GM23338 (cell line): ENCODE measurements around the gene EPHA5. TPM values are rescaled to one million over a fixed set of nuclear protein-coding genes. Genes with fewer than 3 reads are reported as not detected.

Source experiments
- ATAC-seq: fragments of 200-7000 bp; cut with Tn5 transposase; 3 replicates; pipeline ENCODE4 v1.9.1; 2020
- DNase-seq: peaks from one replicate; pipeline ENCODE4 v3.0.0-alpha.2; 2015; ENCODE audit warnings: low spot score
- H2AFZ ChIP-seq: fragments of 200-600 bp; sonication (generic); 2 replicates; pipeline ENCODE4 v1.8.0; 2016; ENCODE audit warnings: antibody characterized with exemption, mild to moderate bottlenecking, moderate library complexity
- H3F3A ChIP-seq: fragments of 200-600 bp; sonication (generic); replicated peaks from 2 replicates; pipeline ENCODE4 v1.8.0; 2017; ENCODE audit warnings: antibody characterized with exemption, mixed run types, low read depth
- H3K27ac ChIP-seq: fragments of 200-600 bp; sonication (generic); 2 replicates; pipeline ENCODE4 v1.6.1; 2016; ENCODE audit warnings: low read depth
- H3K27me3 ChIP-seq: fragments of 200-600 bp; sonication (generic); 2 replicates; pipeline ENCODE4 v1.8.0; 2016; ENCODE audit warnings: mild to moderate bottlenecking, mixed run types, moderate library complexity; ENCODE audit not compliant: insufficient read depth
- H3K36me3 ChIP-seq: fragments of 200-600 bp; sonication (generic); 2 replicates; pipeline ENCODE4 v1.8.0; 2016; ENCODE audit warnings: mild to moderate bottlenecking; ENCODE audit not compliant: insufficient read depth
- H3K4me1 ChIP-seq: fragments of 200-600 bp; sonication (generic); 2 replicates; pipeline ENCODE4 v1.8.0; 2016; ENCODE audit warnings: mild to moderate bottlenecking, moderate library complexity; ENCODE audit not compliant: insufficient read depth
- H3K4me2 ChIP-seq: fragments of 200-600 bp; sonication (generic); 2 replicates; pipeline ENCODE4 v1.7.1; 2017; ENCODE audit warnings: mixed run types
- H3K4me3 ChIP-seq: fragments of 200-600 bp; sonication (generic); 2 replicates; pipeline ENCODE4 v1.6.1; 2016; ENCODE audit warnings: mixed run types
- H3K79me2 ChIP-seq: fragments of 200-600 bp; sonication (generic); replicated peaks from 2 replicates; pipeline ENCODE4 v1.8.0; 2017; ENCODE audit warnings: mild to moderate bottlenecking; ENCODE audit not compliant: insufficient read depth
- H3K9me2 ChIP-seq: fragments of 200-600 bp; sonication (generic); 2 replicates; pipeline ENCODE4 v1.8.0; 2017; ENCODE audit not compliant: insufficient read depth
- H4K20me1 ChIP-seq: fragments of 200-600 bp; sonication (generic); replicated peaks from 2 replicates; pipeline ENCODE4 v1.8.0; 2017; ENCODE audit warnings: mild to moderate bottlenecking; ENCODE audit not compliant: insufficient read depth
- H3K27ac Mint-ChIP-seq: 2 replicates; pipeline ENCODE4 v1.8.0; 2020; ENCODE audit warnings: inconsistent platforms, mild to moderate bottlenecking, moderate library complexity, mixed read lengths
- H3K27me3 Mint-ChIP-seq: 3 replicates; pipeline ENCODE4 v1.8.0; 2022; ENCODE audit warnings: low read depth, mild to moderate bottlenecking, moderate library complexity, mixed read lengths, inconsistent platforms; ENCODE audit not compliant: insufficient read depth, poor library complexity
- H3K36me3 Mint-ChIP-seq: 3 replicates; pipeline ENCODE4 v1.8.0; 2021; ENCODE audit warnings: low read depth, mild to moderate bottlenecking, inconsistent platforms, moderate library complexity, mixed read lengths
- H3K4me1 Mint-ChIP-seq: 3 replicates; pipeline ENCODE4 v1.8.0; 2020; ENCODE audit warnings: mild to moderate bottlenecking, inconsistent platforms, mixed read lengths
- H3K4me3 Mint-ChIP-seq: 3 replicates; pipeline ENCODE4 v1.8.0; 2021; ENCODE audit warnings: moderate library complexity, mild to moderate bottlenecking, inconsistent platforms, mixed read lengths
- H3K9me3 Mint-ChIP-seq: 3 replicates; pipeline ENCODE4 v1.8.0; 2020; ENCODE audit warnings: moderate library complexity, mild to moderate bottlenecking, inconsistent platforms, mixed read lengths
- CREB1 ChIP-seq: fragments of 250-450 bp; sonication (Bioruptor Pico); IDR thresholded peaks from 2 replicates; pipeline ENCODE4 v1.5.0; 2020; ENCODE audit warnings: low read depth, mild to moderate bottlenecking, moderate library complexity
- CTCF ChIP-seq, 2 experiments: fragments of 200-600 bp in 1 of 2; sonication (generic) in 1 of 2; conservative IDR thresholded peaks; 2 replicates each; pipeline versions ENCODE4 v1.5.1 to v1.6.1; 2016 to 2017; ENCODE audit warnings: antibody characterized with exemption in 2 of 2, low read depth in 2 of 2, mild to moderate bottlenecking in 2 of 2, moderate library complexity in 1 of 2
- EZH2 ChIP-seq: fragments of 200-600 bp; sonication (generic); IDR thresholded peaks from one replicate; pipeline ENCODE4 v1.8.0; 2017; ENCODE audit warnings: antibody characterized with exemption, mild to moderate bottlenecking, low read depth; ENCODE audit not compliant: unreplicated experiment
- EZH2phosphoT487 ChIP-seq: fragments of 200-600 bp; sonication (generic); IDR thresholded peaks from one replicate; pipeline ENCODE4 v1.8.1; 2018; ENCODE audit warnings: antibody characterized with exemption; ENCODE audit not compliant: unreplicated experiment
- JUNB ChIP-seq: IDR thresholded peaks from one replicate; pipeline ENCODE4 v1.6.1; 2016; ENCODE audit warnings: antibody characterized with exemption; ENCODE audit not compliant: unreplicated experiment
- NANOG ChIP-seq: IDR thresholded peaks from 2 replicates; pipeline ENCODE4 v1.6.1; 2016; ENCODE audit warnings: antibody characterized with exemption, borderline replicate concordance
- POLR2AphosphoS5 ChIP-seq: IDR thresholded peaks from 2 replicates; pipeline ENCODE4 v1.6.1; 2016; ENCODE audit warnings: antibody characterized with exemption, low read depth
- REST ChIP-seq: IDR thresholded peaks from one replicate; pipeline ENCODE4 v1.6.1; 2018; ENCODE audit warnings: antibody characterized with exemption; ENCODE audit not compliant: unreplicated experiment
- ZNF114 ChIP-seq: fragments of 250-450 bp; sonication (Bioruptor Pico); IDR thresholded peaks from 2 replicates; pipeline ENCODE4 v1.5.0; 2020; ENCODE audit warnings: mild to moderate bottlenecking, moderate library complexity
- ZNF331 ChIP-seq: fragments of 250-450 bp; sonication (Bioruptor Pico); IDR thresholded peaks from 2 replicates; pipeline ENCODE4 v1.5.0; 2020; ENCODE audit warnings: low read depth, mild to moderate bottlenecking, moderate library complexity
- ZNF462 ChIP-seq: fragments of 250-450 bp; sonication (Bioruptor Pico); IDR thresholded peaks from 2 replicates; pipeline ENCODE4 v1.5.0; 2020; ENCODE audit warnings: mild to moderate bottlenecking, moderate library complexity
- polyA plus RNA-seq: library from polyadenylated mRNA; unstranded; fragments of >200 nt; fragmentation: Nextera tagmentation; extraction: Ambion mirVana; gene quantifications from 2 replicates; pipeline ENCODE4 v1.2.1, GENCODE V29; 2016
- total RNA-seq: library from RNA; depleted of rRNA; stranded (reverse); fragments of >200 nt; shearing (Covaris generic); gene quantifications from 2 replicates; pipeline ENCODE4 v1.2.3, GENCODE V29; 2014

The EPHA5 gene
- total and polyA plus RNA-seq, 2 experiments from 2014 or later: 0.05 to 0.24 TPM

GRCh38 chr4:65617416-65617815 is 52.9 kb downstream of the EPHA5 start (continued):
- TF ChIP-seq CTCF (conservative IDR thresholded peaks at IDR 0.05; ENCODE audit: low read depth in 2 of 2) (no peak), EZH2 (no peak)

GRCh38 chr4:65604515-65604914 is 65.8 kb downstream of the EPHA5 start:
- H3K4me2 ChIP-seq: no peak overlapping the region
- H3K4me3 Mint-ChIP-seq: no peak overlapping the region
- no peaks in the 10 kb centered on the region for H3K27me3 Mint-ChIP-seq
- H3K4me1 Mint-ChIP-seq: peaks cover 2% of the 10 kb centered on the region; the same call in 1 of the 3 replicates
- no peaks in the 10 kb centered on the region for H3K36me3 ChIP-seq
- H3K9me2 ChIP-seq: no peaks in the 10 kb centered on the region
- no peak overlapping the region for H3K4me3 ChIP-seq
- H3F3A ChIP-seq: no peaks in the 10 kb centered on the region
- no peaks in the 10 kb centered on the region for H3K27me3 ChIP-seq
- DNase-seq (no peak), ATAC-seq (no peak)
- H3K79me2 ChIP-seq: no peaks in the 10 kb centered on the region
- no peak overlapping the region for H3K27ac Mint-ChIP-seq
- no peaks in the 10 kb centered on the region for H4K20me1 ChIP-seq
- H2AFZ ChIP-seq: no peak overlapping the region
- H3K4me1 ChIP-seq: no peaks in the 10 kb centered on the region
- H3K9me3 Mint-ChIP-seq: no peaks in the 10 kb centered on the region
- no peaks in the 10 kb centered on the region for H3K36me3 Mint-ChIP-seq
- no peak overlapping the region for H3K27ac ChIP-seq
- no peak for TF ChIP-seq NANOG
- TF ChIP-seq CTCF (conservative IDR thresholded peaks at IDR 0.05; ENCODE audit: low read depth in 2 of 2): no peak
- TF ChIP-seq ZNF331: no peak
- no peak for TF ChIP-seq EZH2phosphoT487
- TF ChIP-seq JUNB: no peak
- TF ChIP-seq POLR2AphosphoS5: no peak
- no peak for TF ChIP-seq REST
- TF ChIP-seq ZNF114 (CRISPR knock-in tag): no peak
- TF ChIP-seq ZNF462: no peak
- no peak for TF ChIP-seq EZH2
- TF ChIP-seq CREB1: no peak
